Upper lobe of left lung (tissue), 4 donors: ENCODE measurements around the gene SLC10A1.

Experiments used
- POLR2A ChIP-seq, 4 donors: fragments of 450-650 bp; IDR thresholded peaks; one replicate each; pipeline ENCODE4 v1.5.1; 2016 to 2017; ENCODE audit warnings: antibody characterized with exemption in 4 of 4, mild to moderate bottlenecking in 2 of 4
- TF ChIP-seq, protein P1 (sequence below), 6 experiments: fragments of 450-650 bp in 4 of 6; fragments of 200-600 bp in 2 of 6; sonication (generic) in 2 of 6; IDR thresholded peaks; one replicate each; pipeline ENCODE4 v1.5.1; 2016 to 2019; ENCODE audit warnings: antibody characterized with exemption in 6 of 6

GRCh38 chr14:69754487-69754886 is 42.6 kb downstream of the SLC10A1 start:
- no peak for TF ChIP-seq POLR2A (IDR thresholded peaks at IDR 0.05)
- TF ChIP-seq, protein P1, sequence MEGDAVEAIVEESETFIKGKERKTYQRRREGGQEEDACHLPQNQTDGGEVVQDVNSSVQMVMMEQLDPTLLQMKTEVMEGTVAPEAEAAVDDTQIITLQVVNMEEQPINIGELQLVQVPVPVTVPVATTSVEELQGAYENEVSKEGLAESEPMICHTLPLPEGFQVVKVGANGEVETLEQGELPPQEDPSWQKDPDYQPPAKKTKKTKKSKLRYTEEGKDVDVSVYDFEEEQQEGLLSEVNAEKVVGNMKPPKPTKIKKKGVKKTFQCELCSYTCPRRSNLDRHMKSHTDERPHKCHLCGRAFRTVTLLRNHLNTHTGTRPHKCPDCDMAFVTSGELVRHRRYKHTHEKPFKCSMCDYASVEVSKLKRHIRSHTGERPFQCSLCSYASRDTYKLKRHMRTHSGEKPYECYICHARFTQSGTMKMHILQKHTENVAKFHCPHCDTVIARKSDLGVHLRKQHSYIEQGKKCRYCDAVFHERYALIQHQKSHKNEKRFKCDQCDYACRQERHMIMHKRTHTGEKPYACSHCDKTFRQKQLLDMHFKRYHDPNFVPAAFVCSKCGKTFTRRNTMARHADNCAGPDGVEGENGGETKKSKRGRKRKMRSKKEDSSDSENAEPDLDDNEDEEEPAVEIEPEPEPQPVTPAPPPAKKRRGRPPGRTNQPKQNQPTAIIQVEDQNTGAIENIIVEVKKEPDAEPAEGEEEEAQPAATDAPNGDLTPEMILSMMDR (IDR thresholded peaks at IDR 0.05) = no peak
